Measurements from ENCODE around the gene DICER1. TPM values are rescaled to one million over a fixed set of nuclear protein-coding genes. Genes with fewer than 3 reads are reported as not detected.

Gene DICER1
- polyA plus RNA-seq, 3 donors: 26.5 to 38.4 (median 34.7) TPM

DNA sequence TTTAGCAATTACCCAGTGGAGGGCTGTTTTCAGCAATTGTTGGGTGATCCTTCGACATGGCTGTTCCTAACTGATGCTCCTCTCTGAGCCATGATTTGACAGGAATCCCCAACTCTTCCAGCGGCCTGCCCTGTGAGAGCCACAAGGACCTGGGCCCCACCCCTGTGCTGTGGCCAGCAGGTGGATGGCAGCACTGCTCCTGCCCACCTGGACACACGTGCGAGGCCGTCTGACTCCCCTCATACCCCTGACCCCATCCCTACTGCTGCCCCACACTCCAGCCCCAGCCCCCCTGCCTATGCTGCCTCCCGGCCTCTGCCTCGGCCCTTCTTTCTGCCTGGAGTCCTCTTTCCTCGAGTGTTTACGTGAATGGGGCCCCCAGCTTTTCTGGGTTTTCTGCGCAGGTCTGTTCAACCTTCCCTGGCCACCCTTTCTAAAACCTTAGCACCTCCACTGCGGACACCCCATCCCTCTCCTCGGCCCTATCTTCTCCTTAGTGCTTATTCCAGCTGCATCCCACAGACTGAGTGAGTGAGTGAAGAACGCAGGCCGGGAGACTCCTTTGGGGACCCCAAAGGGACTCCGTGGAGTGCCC is 111.4 kb downstream of the DICER1 start:
- no peaks in the 10 kb centered on the region for H3K36me3 ChIP-seq (replicated peaks in 1 of 2; ENCODE audit: control insufficient read depth in 1 of 2, insufficient read depth in 2 of 2, low read length in 2 of 2)
- Mint-ChIP-seq H3K27me3 (ENCODE audit: low read depth in 3 of 3) (peaks cover 4 to 18% (median 7%) of the 10 kb centered on the region in 3 donors), H3K36me3 (no peaks in the 10 kb centered on the region), H3K4me1 (no peaks in the 10 kb centered on the region), H3K9me3 (peaks cover 0 to 2% (median 0%) of the 10 kb centered on the region in 7 donors), H3K27ac (no peak overlapping the region), H3K4me3 (no peak overlapping the region)
- TF ChIP-seq, protein P1, sequence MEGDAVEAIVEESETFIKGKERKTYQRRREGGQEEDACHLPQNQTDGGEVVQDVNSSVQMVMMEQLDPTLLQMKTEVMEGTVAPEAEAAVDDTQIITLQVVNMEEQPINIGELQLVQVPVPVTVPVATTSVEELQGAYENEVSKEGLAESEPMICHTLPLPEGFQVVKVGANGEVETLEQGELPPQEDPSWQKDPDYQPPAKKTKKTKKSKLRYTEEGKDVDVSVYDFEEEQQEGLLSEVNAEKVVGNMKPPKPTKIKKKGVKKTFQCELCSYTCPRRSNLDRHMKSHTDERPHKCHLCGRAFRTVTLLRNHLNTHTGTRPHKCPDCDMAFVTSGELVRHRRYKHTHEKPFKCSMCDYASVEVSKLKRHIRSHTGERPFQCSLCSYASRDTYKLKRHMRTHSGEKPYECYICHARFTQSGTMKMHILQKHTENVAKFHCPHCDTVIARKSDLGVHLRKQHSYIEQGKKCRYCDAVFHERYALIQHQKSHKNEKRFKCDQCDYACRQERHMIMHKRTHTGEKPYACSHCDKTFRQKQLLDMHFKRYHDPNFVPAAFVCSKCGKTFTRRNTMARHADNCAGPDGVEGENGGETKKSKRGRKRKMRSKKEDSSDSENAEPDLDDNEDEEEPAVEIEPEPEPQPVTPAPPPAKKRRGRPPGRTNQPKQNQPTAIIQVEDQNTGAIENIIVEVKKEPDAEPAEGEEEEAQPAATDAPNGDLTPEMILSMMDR (IDR thresholded peaks at IDR 0.05): no peak
- H3K79me2 ChIP-seq (ENCODE audit: insufficient read depth, low read length): no peaks in the 10 kb centered on the region
- H3K27ac ChIP-seq (ENCODE audit: low read depth in 1 of 2, low read length in 2 of 2): no peak overlapping the region
- no peak overlapping the region for H3K4me2 ChIP-seq (replicated peaks; ENCODE audit: extremely low read depth, low read length, poor library complexity, severe bottlenecking)
- H3K9ac ChIP-seq (ENCODE audit: insufficient read depth, low read length, poor library complexity, severe bottlenecking): no peak overlapping the region
- no peaks in the 10 kb centered on the region for H4K20me1 ChIP-seq (ENCODE audit: insufficient read depth, low read length)
- no peak for DNase-seq
- no peak overlapping the region for H3K4me3 ChIP-seq (replicated peaks in 1 of 3; ENCODE audit: low read depth in 2 of 3, low read length in 3 of 3)
- H3K27me3 ChIP-seq (ENCODE audit: control insufficient read depth in 2 of 2, insufficient read depth in 2 of 2, low read length in 2 of 2): no peaks in the 10 kb centered on the region
- intact Hi-C loops (cut with micrococcal nuclease): no loop called here
- H3K9me3 ChIP-seq (replicated peaks in 1 of 2; ENCODE audit: control insufficient read depth in 1 of 2, insufficient read depth in 1 of 2, low read length in 2 of 2): no peaks in the 10 kb centered on the region
- no peak overlapping the region for H2AFZ ChIP-seq (ENCODE audit: insufficient read depth, low read depth, low read length, poor library complexity, severe bottlenecking)
- WGBS (ENCODE audit: insufficient coverage): 95% methylated on average over 14 of the region's 15 CpGs
- H3K4me1 ChIP-seq (ENCODE audit: control insufficient read depth in 1 of 2, insufficient read depth in 2 of 2, low read length in 2 of 2): no peaks in the 10 kb centered on the region

DNA sequence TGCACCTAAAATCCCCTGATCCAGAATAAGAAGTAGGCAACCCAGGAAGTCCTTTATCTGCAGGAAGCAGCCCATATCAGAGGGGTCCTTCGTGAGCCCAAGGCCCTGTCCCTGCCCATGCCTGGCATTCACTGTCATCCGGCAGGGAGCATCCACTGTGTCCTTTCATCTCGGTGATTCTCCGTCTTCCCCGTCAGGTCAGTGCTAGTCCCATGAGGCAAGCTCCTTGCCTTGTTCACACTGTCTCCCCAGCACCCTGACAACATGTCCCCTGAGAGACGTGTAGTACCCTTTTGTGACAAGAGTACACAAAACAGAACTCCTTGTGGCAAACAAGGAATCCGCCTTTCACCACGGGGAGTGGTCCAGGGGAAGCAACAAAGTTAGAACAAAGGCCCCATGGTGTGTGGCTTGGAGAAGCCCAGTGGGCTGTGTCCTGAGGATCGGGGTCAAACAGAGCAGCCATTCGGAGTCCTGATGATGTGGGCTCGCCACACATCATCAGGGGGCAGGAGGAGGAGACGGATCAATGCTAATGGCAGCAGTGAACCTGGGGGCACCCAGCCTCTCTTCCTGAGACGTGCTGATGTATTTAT is 112.1 kb downstream of the DICER1 start:
- Histone ChIP-seq H3K27ac (ENCODE audit: low read depth in 1 of 2, low read length in 2 of 2) (no peak overlapping the region), H3K79me2 (ENCODE audit: insufficient read depth, low read length) (no peaks in the 10 kb centered on the region), H3K9ac (ENCODE audit: insufficient read depth, low read length, poor library complexity, severe bottlenecking) (no peak overlapping the region), H2AFZ (ENCODE audit: insufficient read depth, low read depth, low read length, poor library complexity, severe bottlenecking) (no peak overlapping the region), H3K36me3 (replicated peaks in 1 of 2; ENCODE audit: control insufficient read depth in 1 of 2, insufficient read depth in 2 of 2, low read length in 2 of 2) (no peaks in the 10 kb centered on the region), H3K4me1 (ENCODE audit: control insufficient read depth in 1 of 2, insufficient read depth in 2 of 2, low read length in 2 of 2) (no peaks in the 10 kb centered on the region), H3K27me3 (ENCODE audit: control insufficient read depth in 2 of 2, insufficient read depth in 2 of 2, low read length in 2 of 2) (no peaks in the 10 kb centered on the region), H4K20me1 (ENCODE audit: insufficient read depth, low read length) (no peaks in the 10 kb centered on the region), H3K9me3 (replicated peaks in 1 of 2; ENCODE audit: control insufficient read depth in 1 of 2, insufficient read depth in 1 of 2, low read length in 2 of 2) (no peaks in the 10 kb centered on the region), H3K4me2 (replicated peaks; ENCODE audit: extremely low read depth, low read length, poor library complexity, severe bottlenecking) (no peak overlapping the region), H3K4me3 (replicated peaks in 1 of 3; ENCODE audit: low read depth in 2 of 3, low read length in 3 of 3) (no peak overlapping the region)
- Mint-ChIP-seq H3K27ac (no peak overlapping the region), H3K9me3 (peaks cover 0 to 2% (median 0%) of the 10 kb centered on the region in 7 donors), H3K27me3 (ENCODE audit: low read depth in 3 of 3) (peaks cover 6 to 20% (median 9%) of the 10 kb centered on the region in 3 donors), H3K4me3 (peak overlapping the region in 1 of 2 donors; percentile 33), H3K36me3 (no peaks in the 10 kb centered on the region), H3K4me1 (no peaks in the 10 kb centered on the region)
- 79% methylated on average over 12 of the region's 13 CpGs for WGBS (ENCODE audit: insufficient coverage)
- intact Hi-C loops (cut with micrococcal nuclease): no loop called here
- DNase-seq: no peak
- TF ChIP-seq, protein P1 (IDR thresholded peaks at IDR 0.05): no peak

Data from CD14-positive monocyte (primary cell).